SKM-1 (cell line): ENCODE measurements around the gene DNMT1.
"Not testable (repeated sequence)": the region's sequence is repeated elsewhere in the genome, so short reads cannot be mapped to it uniquely, and the experiment has no call there.

Source experiments
- DNase-seq: peaks from one replicate; lab custom pipeline; 2025; ENCODE audit not compliant: unreplicated experiment; lab: John Stamatoyannopoulos, UW

DNMT1 gene

DNA sequence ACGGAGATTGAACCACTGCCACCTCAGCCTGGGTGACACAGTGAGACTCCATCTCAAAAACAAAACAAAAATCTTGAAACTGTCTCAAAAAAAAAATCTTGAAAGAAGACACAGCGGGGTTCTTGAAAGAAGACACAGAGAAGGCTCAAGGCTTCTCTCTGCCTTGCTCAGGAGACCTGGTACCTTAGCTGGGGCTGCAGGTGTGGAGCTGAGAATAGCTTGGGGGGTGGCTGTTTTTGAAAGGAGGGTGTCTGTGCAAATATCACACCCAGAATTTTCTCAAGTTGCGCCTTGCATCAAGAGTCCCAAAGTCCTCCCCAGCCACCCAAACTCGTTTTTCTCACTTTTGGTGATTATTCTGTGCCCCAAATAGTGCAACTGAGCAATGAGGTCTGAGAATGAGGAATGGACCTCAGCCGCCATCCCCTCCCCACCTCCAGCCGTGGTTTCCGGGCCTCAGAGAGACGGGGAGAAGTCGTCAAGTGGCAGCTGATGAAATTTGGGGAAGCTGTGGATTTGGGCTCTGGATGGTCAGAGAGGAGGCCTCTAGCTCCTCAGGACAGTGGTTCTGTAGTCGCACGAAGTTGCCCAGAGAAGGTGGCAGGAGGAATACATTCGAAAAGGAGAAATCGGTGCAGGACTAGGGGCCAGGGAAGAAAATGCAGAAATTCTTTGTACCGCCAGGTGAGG, 27.6 kb upstream of the DNMT1 start:
- DNase-seq = peak; percentile 33

- no peak for DNase-seq
Measured at GRCh38 chr19:10220695-10221094, 25.9 kb upstream of the DNMT1 start.

- DNase-seq = no peak
Measured at GRCh38 chr19:10219678-10220077, 24.9 kb upstream of the DNMT1 start.

GRCh38 chr19:10217085-10217484, 22.3 kb upstream of the DNMT1 start:
- DNase-seq = no peak

DNA sequence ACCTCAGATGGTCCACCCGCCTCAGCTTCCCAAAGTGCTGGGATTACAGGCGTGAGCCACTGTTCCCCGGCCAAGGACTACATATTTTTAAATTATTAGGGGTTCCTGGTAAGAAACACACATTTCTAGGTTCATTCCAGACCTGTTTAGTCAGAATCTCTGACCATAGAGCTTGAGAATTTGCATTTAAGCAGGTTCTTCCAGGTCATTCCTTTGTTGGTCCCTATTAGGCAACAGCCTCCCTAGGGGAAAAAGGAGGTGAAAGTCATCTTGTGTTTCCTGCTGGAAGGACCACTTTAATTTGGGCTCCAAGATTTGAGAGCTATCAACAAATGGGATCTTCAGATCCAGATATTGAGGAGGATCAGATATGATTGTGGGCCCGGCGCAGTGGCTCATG, 20.0 kb upstream of the DNMT1 start:
- no peak for DNase-seq

GRCh38 chr19:10211691-10212090, 16.9 kb upstream of the DNMT1 start:
- DNase-seq = no peak

DNA sequence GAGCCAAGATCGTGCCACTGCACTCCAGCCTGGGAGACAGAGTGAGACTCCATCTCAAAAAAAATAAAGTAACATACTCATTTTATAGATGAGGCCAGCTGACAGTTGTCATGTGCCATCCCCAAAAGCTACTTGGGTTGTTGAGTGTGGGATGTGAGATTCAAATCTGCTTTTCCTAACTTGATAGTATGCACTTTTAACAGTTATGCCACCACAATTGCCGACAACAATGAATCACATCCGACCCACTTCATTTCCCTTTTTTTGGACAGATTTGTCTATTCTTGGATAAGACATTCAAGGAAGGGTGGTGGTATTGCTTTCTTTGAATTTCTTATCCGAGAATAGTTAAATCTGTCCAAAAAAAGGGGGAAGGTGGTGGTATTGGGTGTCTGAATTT, 16.3 kb upstream of the DNMT1 start:
- no peak for DNase-seq

- no peak for DNase-seq
Measured at GRCh38 chr19:10209315-10209714, 14.6 kb upstream of the DNMT1 start.

DNA sequence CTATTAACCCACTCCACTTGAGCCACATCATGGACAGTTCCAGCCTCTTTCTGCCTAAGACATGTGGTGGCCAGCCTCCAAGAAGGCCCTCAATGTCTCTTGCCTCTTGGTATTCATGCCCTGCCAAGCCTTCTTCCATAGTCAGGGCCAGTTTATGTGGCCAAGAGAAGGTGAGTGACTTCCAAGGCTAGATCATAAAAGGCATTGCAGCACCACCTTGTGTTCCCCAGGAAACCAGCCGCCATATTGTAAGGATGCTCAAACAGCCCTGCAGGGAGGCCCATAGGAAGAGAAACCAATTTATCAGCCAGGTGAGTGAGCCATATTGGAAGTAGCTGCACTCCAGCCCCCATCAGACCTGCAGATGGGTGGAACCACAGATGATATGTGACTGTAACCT, 12.3 kb upstream of the DNMT1 start:
- no peak for DNase-seq

DNA sequence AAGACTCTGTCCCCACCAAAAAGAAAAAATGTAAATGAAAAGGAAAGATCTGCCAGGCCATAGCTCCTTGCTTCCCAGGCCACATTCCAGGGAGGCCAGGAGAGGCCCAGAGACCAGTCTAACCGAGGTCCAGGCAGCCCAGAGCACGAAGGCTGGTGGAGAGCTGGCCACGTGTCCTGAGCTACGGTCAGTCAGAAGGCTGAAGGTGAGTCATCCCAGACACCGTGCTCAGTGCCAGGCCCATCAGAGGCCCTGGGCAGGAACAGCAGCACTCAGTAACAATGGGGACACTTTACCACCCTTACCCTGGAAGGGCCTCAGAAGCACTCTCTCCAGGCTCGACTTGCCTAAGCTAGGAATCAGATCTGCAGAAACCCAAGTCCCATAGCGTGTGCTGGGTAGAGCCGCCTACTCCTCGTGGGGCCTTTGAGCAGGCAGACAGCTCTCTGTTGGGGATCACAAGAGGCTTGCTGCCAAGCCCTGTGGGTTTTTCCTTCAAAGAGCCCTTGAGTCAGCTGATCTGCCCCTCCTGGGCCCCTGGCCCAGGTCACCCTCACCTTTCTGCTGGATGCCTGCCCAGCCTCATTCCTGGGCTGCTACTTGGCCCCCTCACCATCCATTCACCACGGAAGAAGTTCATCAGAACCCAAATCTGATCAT, 11.6 kb upstream of the DNMT1 start:
- no peak for DNase-seq

- DNase-seq = no peak
Measured at GRCh38 chr19:10205636-10206035, 10.9 kb upstream of the DNMT1 start.

GRCh38 chr19:10203686-10204085, 8.9 kb upstream of the DNMT1 start:
- no peak for DNase-seq

- no peak for DNase-seq
Measured at GRCh38 chr19:10201176-10201575, 6.4 kb upstream of the DNMT1 start.

DNA sequence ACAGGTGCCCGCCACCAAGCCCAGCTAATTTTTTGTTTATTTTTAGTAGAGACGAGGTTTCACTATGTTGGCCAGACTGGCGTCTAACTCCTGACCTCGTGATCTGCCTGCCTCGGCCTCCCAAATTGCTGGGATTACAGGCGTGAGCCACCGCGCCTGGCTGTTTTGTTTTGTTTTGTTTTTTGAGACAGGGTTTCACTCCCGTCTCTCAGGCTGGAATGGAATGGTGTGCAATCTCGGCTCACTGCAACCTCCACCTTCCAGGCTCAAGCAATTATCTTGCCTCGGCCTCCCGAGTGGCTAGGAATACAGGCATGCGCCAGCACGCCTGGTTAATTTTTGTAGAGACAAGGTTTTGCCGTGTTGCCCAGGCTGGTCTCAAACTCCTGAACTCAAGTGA, 5.3 kb upstream of the DNMT1 start:
- not testable (repeated sequence) for DNase-seq

DNA sequence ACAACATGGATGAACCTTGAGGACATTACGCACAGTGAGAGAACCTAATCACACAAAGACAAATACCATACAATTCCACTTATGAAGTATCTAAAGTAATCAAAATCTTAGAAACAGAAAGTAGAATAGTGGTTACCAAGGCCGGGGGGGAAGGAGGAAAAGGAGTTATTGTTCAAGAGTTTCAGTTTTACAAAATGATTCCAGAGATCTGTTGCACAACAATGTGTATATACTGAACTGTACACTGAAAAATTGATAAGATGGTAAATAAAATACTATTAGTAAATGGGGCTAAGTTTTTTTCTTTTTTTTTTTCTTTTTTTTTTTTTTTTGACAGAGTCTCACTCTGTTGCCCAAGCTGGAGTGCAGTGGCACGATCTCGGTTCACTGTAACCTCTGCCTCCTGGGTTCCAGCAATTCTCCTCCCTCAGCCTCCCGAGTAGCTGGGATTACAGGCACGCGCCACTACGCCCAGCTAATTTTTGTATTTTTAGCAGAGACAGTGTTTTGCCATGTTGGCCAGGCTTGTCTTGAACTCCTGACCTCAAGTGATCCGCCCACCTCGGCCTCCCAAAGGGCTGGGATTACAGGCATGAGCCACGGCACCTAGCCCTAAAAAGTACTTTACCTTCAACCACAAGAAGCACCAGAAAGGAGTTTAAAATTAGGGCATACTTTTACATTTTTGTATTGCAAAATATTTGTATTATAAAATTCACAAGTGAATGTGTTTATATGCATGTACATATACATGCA, 4.3 kb upstream of the DNMT1 start:
- not testable (repeated sequence) for DNase-seq

DNA sequence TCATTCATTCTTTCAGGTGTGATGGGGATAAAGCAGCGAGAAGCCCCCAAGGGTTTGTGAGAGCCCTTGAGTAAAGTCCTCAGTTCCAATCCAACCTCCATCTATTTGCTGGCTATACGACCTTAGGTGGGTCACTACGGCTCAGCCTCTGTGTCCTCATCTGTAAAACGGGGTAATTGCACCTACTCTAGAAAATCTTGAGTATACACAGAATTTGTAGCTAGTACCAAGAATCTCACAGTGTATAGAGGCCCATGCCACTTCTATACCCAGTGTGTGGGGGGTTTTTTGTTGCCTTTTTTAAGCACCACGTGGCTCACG, 406 bp upstream of the DNMT1 start:
- DNase-seq = no peak

DNA sequence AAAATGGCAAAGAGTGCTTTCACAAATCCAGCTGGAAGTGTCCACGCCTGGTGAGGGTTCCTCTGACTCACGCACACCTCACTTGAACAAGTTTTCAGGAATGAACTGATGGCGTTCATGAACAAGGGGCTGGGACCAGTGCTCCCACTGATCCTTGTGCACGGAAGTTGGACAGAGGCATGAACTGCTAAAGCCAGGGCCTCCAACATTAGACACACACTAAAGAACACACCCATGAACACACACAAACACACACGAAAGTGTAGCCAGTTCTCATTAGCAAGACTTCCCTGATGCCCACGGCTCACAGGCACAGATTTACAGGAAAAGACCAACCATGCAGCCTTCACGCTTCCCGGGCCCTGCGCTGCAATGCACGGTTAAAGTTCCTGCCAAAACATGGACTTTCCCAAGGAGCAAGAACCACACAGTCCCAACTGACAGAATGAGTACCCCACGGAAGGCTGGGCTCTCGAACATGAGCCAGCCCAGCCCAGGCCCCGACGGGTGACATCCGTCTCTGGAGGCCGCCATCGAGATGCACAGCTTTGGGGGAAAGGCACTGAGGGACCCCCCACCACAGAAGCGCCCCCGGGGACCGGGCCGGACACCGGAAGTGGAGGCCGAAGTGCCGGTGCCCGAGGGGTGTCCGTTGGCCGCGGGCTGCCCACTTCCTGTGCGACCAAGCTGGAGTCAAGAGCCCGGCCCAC, 808 bp downstream of the DNMT1 start:
- DNase-seq = no peak

DNA sequence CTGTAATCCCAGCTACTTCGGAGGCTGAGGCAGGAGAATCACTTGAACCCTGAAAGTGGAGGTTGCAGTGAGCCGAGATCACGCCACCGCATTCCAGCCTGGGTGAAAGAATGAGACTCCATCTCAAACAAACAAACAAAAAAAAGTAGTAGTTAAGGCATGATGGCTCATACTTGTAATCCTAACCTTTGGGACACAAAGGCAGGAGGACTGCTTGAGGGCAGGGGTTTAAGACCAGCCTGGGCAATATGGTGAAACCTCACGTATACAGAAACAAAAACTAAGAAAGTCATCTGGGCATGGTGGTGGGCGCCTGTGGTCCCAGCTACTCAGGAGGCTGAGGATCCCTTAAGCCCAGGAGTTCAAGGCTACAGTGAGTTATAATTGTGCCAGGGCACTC, 1.8 kb downstream of the DNMT1 start:
- DNase-seq = no peak

DNA sequence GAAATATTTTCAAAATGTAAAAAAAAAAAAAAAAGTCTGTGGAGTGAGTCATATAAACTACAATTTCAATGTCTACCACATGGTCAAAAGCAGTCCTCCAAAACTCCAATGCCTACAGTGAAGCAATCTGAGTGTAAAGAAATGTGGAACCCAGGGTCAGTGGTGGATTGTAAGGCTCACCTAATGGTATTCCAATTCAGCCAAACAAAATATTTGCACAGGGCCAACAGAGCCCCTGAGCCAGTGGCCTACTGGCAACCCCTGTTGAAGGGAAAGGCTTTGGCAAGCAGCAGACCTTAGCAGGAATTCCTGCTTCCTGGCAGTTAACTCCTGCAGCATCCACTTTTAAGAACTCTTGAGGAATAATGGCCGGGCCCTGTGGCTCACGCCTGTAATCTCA, 3.4 kb downstream of the DNMT1 start:
- DNase-seq = no peak

GRCh38 chr19:10190026-10190425, 4.7 kb downstream of the DNMT1 start:
- no peak for DNase-seq

DNA sequence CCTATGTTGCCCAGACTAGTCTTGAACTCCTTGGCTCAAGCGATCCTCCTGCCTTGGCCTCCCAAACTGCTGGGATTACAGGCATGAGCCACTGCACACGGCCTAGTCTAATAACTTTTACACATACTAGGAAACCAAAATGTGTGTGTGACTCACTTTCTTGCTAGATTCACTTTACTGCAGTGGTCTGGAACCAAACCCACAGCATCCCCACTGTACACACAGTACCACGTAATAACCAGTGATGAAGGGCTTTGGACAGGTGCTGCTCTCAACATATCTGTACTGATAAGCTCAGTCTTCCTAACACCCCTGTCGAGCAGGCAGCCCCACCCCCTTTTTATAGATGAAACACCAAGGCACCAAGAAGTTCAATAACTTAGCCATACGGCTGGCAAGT, 5.1 kb downstream of the DNMT1 start:
- no peak for DNase-seq

- no peak for DNase-seq
Measured at GRCh38 chr19:10187315-10187714, 7.4 kb downstream of the DNMT1 start.
